CMK (cell line): ENCODE results near the gene TBC1D10A.

Source experiments
- DNase-seq: peaks from one replicate; pipeline ENCODE4 v3.0.0-alpha.2; 2010; ENCODE audit warnings: low read depth

TBC1D10A gene

DNA sequence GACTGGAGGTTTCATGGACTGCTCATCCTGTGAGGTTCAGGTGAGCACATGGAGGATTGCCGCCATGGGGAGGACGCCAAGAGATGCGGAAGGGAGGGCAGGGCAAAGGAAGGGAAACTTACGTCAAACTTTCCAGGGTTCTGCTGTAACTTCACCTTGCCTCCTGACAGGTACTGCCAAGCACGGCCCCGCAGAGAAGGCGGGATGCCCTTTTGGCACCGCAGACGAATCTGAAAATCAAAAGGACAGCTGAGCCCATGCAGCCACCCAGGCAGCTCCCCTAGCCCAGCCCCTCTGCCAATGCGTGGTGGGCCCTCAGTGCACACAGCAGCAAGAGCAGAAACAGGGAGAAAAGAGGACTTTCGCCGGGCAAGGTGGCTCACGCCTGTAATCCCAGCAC lies 27.4 kb downstream of the TBC1D10A start:
- no peak for DNase-seq

DNA sequence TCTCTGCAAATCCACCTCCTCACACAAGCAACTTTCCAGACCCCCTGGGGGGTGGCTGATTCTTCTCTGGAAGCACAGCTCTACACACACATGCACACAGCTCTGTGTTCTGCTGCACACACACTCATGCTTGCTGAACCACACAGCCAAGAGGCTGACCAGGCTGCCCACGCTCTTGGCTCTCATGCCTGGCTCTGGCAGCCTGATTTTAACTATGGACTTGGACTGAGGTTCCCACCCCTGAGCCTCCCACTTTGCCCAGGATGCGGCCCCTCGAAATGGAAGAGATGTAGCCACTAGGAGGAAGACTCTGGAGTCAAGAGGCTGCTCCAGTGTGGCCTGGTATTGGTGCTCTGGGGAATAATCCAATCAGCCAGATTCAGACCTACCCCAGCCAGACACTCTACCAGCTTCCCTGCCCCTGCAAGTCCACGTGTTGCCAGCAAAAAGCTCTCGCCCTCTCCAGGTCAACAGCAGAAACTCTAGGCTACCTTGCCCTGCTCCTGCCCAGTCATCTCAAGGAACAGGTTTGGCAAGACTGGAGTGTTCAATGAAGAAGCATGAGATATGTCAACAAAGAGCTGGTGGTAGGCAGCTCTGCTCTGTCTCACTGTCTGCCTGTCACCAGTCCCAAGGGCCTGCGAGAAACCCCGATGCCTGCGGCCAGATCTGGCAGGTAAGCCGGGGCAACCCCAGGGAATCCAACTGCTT lies 28.6 kb downstream of the TBC1D10A start:
- no peak for DNase-seq

GRCh38 chr22:30297276-30297990 lies 29.3 kb downstream of the TBC1D10A start:
- DNase-seq = no peak

GRCh38 chr22:30296833-30297232 lies 29.9 kb downstream of the TBC1D10A start:
- no peak for DNase-seq

- no peak for DNase-seq
Observed at GRCh38 chr22:30296324-30296723, 30.4 kb downstream of the TBC1D10A start.

- no peak for DNase-seq
Observed at GRCh38 chr22:30295576-30295975, 31.2 kb downstream of the TBC1D10A start.

- DNase-seq = no peak
Observed at GRCh38 chr22:30294830-30295229, 31.9 kb downstream of the TBC1D10A start.

- DNase-seq = no peak
Observed at GRCh38 chr22:30294066-30294465, 32.7 kb downstream of the TBC1D10A start.

GRCh38 chr22:30293026-30293425 lies 33.7 kb downstream of the TBC1D10A start:
- DNase-seq = no peak

GRCh38 chr22:30292069-30292970 lies 34.4 kb downstream of the TBC1D10A start:
- no peak for DNase-seq

GRCh38 chr22:30291058-30291892 lies 35.5 kb downstream of the TBC1D10A start:
- DNase-seq = no peak

- no peak for DNase-seq
Observed at GRCh38 chr22:30290342-30291057, 36.2 kb downstream of the TBC1D10A start.

DNA sequence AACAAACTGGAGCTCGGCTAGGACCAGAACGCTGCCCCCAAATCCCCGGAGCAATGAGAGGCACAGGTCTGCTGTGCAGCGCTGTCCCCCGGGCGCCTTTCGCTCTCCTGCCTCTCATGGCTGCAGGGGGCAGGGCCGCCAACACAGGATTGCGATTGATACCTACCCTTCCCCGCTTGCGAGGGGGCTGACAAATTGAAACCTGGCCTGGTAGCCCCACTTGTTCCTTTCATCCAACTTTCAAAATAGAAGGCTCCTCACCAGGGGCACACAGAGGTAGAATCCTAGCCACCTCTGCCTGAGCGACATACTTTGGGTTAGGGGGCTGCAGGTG lies 36.8 kb downstream of the TBC1D10A start:
- no peak for DNase-seq

DNA sequence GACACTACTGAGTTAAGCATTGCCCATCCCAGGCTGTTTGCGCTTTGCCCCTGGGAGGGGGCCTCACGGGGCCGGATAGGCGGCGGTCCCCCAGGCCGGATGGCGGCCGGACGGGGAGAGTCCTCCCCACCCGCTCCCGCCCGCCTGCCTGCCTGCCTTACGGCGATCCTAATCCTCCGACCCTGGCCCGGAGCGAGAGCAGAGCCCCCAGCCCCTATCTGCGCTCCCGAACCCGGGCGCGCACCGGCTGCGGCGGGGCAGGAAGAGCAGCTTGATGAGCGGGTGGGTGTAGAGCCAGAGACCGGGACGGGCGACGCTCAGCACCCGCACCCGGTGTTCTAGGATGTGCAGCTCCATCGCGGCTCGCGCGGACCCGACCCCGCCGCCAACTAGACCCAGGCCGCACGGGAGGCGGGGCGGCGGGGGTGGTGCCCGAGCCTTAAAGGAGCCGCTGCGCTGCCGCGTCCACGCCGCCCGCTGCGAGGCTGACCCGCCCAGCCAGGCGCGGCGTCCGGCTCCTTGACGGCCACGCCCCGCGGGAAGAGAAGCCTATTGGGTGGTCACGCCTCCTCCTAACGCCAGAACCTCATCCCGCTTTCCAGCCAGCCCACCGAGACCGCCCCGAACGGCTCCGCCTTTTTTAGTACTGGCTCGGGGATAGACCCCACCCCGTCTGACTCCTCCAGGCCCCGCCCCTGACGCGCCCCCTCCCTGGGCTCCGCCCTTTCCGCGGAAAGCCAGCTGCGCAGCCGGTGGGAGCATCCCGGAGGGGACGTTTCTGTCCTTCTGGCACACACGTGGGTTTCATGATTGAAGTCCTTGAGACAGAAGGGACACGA lies 37.4 kb downstream of the TBC1D10A start, which contains the start of gene CASTOR1:
Gene CASTOR1 (minus strand): TSS at position 365 of the 839 bp plus-strand sequence. CDS start 8 bp downstream, at position 357.
- peak; percentile 93 for DNase-seq

DNA sequence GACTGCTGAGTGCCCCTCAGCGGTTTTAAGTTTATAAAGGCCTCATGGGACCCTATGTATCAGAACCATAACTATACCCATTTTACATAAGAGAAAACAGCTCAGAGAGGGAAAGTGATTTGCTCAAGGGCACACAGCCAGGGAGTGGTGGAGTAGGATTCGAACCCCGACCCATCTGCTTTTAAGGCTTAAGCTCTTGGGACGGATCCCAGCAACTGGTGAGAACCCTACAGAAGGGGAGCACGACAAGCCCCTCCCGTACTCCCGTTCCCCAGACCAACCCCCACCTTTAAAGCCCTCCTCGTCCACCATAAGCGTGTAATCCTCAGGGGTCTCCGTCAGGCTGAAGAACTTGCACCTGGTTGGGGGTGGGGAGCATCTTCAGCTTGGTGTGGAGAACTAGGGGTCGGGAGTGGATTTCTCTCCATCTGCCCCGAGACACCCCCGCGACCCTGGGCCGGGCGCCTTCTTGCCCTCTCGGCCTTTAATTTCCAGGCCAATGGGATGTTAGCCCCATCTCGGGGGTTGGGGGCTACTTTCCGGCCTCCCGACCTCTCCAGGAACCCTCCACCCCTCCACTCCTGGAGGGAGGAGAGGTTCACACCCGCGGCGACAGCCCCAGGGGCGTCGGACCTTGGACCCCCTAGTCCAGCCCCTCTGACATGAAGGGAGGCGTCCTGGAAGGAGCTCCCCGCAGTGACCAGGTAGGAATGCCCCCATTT lies 38.2 kb downstream of the TBC1D10A start:
- DNase-seq = no peak

GRCh38 chr22:30287648-30288418 lies 38.9 kb downstream of the TBC1D10A start:
- peak; percentile 88 for DNase-seq

DNA sequence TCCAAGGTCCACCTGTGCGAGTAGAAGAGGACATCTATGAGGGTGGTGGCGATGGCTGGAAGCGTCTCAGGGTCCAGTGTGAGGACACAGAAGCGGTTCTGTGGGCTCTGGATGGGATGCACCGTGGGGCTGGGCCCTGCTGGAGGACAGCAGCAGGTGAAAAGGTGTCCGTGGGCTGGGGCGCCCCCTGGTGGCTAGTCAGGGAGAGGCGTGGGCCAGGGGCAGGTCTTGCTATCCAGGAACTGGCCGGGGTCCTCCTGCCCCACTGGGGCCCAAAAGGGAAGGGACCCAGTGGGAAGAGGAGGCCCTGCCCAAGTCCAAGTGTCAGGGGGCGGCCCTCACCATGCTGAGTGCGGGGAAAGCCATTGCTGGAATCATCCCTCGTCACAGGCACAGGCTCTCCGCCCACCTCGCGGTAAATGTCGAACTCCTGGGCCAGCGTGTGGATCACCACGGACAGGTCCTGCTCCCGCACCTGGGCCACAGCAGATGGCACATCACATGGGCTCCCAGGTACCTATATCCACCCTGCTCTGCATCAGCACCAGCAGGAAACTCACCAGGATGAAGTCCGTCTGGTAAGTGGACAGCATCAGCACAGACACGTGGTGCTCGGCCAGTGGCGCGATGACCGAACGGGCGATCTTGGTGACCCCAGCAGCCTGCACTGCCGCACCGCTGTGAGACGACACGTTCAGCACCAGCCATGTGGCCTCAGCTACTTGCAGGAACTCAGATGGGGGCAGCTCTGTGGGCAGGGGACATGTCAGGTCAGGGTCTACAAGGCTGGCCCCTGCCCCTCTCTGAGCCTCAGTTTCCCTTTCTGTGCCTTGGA lies 39.7 kb downstream of the TBC1D10A start:
- DNase-seq = peak; percentile 72

DNA sequence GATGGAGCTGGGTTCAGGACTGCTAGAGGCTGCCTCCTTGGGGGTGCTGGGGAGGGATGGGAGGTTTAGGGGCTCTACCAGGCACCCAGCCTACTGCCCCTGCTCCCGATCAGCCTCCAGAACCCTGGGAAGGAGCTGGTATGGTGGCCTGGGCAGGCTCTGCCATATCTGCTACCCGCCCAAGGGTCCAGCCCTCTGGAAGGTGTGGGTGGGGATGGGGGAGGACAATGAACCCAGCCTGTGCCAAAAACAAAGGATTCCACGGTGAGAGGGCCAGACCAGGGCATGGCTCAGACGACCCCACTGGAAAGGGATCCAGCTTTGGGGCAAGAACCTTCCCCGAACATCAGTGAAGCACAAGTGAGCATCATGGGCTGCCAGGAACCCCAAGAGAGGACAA lies 40.4 kb downstream of the TBC1D10A start:
- DNase-seq = no peak
